Upper lobe of left lung (tissue), 4 donors: Measurements from ENCODE around the gene MUC5B.

Experiments
- CTCF ChIP-seq, 6 experiments: fragments of 450-650 bp in 4 of 6; fragments of 200-600 bp in 2 of 6; sonication (generic) in 2 of 6; IDR thresholded peaks; one replicate each; pipeline ENCODE4 v1.5.1; 2016 to 2019; ENCODE audit warnings: antibody characterized with exemption in 6 of 6
- EP300 ChIP-seq, 4 donors: sonication (generic); formaldehyde crosslinking; IDR thresholded peaks; one replicate each; pipeline ENCODE4 v1.5.1; 2017; ENCODE audit warnings: antibody characterized with exemption in 4 of 4, control low read depth in 2 of 4
- POLR2A ChIP-seq, 4 donors: fragments of 450-650 bp; IDR thresholded peaks; one replicate each; pipeline ENCODE4 v1.5.1; 2016 to 2017; ENCODE audit warnings: antibody characterized with exemption in 4 of 4, mild to moderate bottlenecking in 2 of 4

- no peak for TF ChIP-seq POLR2A (IDR thresholded peaks at IDR 0.05)
- no peak for TF ChIP-seq CTCF (IDR thresholded peaks at IDR 0.05)
- TF ChIP-seq EP300 (IDR thresholded peaks at IDR 0.05): no peak
Measured at GRCh38 chr11:1211838-1212237, 11.0 kb upstream of the MUC5B start.
